Measurements from ENCODE around the gene DPH7.
"Not testable (repeated sequence)": the region's sequence is repeated elsewhere in the genome, so short reads cannot be mapped to it uniquely, and the experiment has no call there.

The DPH7 gene

DNA sequence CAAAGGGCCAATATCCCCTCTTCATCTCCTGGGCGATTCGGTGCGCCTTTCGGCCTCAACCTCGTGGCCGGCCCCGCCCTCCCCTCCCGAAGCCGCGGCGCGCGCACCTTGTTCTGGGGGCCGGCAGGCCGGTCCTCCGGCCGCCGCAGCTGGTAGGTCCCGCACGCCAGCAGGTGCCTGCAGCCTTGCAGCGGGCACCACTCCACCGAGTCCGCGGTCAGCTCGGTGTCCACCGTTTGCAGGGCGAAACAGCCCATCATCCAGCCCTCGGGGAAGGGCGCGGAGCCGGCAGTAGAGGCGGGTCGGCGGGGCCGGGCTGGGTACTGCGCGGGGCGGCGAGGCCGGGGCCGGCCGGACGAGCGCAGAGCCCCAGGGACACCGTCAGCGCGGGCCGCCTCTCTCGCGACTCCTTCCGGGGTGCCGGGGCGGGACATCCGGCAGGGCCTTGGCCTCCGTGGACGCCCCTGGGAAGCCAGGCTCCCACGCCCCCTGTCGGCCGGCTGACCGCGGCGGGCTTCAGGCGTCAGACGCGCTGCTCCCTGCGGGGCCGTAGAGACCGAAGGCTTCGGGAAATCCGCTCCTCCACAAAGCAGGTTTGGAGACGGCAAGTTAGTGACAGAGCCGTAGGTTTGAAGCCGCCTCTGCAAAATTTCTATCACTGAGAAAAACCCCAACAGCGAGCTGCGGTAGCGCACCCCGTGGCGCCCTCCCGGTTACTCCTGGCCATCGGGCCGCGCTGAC, at the start of gene DPH7:
Gene DPH7, minus strand, starts transcription at position 408 of the 741 bp plus-strand sequence. Its CDS starts 148 bp downstream, at position 260.
- DNase-seq: peak; percentile 83 to 94

DNA sequence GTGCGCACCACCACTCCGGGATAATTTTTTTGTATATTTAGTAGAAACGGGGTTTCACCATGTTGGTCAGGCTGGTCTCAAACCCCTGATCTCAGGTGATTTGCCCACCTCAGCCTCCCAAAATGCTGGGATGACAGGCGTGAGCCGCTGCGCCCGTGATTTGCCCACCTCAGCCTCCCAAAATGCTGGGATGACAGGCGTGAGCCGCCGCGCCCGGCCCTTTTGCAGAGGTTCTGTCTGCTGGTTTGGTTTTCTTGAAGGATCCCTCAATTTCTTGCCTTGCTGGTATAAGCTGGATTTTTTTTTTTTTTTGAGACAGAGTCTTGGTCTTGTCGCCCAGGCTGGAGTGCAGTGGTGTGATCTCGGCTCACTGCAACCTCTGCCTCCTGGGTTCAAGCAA, 48.7 kb upstream of the DPH7 start:
- DNase-seq: not testable (repeated sequence)

GRCh38 chr9:137626464-137626863, 47.7 kb upstream of the DPH7 start:
- no peak for DNase-seq

- not testable (repeated sequence) for DNase-seq
Observed at GRCh38 chr9:137622211-137622610, 43.5 kb upstream of the DPH7 start.

DNA sequence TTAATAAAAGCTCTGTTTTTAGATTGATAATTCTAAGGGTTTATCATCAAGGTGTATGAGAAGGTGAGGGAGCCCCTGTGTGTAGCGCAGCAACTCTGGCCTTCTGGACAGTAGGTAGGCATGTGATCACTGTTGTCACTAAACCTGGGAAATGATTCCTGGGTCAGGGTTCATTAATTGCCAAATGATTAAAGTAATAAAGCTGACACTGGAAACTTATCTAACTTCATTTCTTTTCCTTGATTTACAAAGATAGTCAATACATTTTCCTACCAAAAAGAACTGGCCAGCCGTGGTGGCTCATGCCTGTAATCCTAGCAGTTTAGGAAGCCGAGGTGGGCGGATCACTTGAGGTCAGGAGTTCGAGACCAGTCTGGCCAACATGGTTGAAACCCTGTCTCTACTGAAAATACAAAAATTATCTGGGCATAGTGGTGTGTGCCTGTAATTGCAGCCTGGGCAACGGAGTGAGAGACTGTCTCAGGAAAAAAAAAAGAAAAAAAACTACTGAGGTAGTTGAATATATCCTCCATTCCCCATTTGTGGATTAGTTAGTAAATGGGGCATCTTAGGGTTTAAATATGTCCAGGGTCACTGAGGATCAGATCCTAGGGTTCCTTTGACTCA, 42.5 kb upstream of the DPH7 start:
- no peak for DNase-seq

- DNase-seq: no peak
Observed at GRCh38 chr9:137620581-137620980, 41.9 kb upstream of the DPH7 start.

DNA sequence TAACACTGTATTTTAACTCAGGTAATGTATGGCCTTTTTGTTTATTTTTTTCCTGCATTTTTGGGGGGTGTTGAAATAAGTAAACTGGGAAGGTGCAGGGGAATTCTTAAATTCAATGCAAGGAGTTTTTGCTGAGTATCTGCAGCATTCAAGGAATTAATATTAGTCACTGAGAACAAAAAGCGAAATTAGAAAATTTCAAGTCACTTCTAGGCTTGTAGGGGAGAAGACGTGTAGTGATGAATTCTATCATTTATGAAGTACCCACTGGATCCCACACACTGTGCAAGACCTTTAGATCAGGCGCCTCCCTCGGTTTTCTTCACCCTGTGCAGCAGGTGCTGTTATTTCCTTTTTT, 41.3 kb upstream of the DPH7 start:
- no peak for DNase-seq

DNA sequence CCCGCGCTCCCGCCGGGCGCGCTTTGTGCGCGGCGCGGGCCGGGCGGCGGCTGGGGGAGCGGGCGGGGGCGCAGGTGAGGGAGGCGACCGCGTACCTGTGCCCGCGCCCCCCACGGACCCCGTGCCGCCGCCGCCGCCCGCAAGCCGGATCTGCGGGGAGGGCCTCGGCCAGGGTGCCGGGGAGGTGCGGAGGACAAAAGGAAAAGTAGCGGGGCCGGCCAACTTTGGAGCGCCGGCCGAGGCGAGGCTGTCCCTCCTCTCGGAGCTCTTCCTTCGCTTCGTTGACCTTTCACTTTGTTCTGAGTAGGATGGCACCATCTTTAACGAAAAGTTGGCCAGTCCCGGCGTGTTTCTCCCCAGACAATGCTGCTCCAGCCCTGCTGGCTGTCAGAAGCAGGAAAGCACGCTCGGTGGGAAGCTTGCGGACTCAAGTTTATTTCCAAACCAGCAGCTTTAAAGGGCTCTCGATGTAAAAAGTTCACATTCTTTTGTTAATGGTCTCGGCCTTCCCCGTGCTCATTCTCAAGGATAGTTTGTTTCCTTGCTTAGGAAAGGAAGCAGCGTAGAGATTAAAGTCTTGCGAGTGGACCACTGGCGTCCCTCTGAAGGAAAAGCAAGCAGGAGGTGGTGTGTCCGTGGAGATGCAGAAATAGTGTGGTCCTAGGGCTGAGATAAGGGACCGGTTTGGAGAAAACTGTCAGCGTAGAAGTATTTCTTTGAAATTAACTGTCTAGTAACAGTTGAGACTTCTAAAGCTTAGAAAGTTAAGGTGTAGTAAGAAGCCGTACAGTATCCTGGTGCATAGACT, 40.7 kb upstream of the DPH7 start:
- no peak for DNase-seq

DNA sequence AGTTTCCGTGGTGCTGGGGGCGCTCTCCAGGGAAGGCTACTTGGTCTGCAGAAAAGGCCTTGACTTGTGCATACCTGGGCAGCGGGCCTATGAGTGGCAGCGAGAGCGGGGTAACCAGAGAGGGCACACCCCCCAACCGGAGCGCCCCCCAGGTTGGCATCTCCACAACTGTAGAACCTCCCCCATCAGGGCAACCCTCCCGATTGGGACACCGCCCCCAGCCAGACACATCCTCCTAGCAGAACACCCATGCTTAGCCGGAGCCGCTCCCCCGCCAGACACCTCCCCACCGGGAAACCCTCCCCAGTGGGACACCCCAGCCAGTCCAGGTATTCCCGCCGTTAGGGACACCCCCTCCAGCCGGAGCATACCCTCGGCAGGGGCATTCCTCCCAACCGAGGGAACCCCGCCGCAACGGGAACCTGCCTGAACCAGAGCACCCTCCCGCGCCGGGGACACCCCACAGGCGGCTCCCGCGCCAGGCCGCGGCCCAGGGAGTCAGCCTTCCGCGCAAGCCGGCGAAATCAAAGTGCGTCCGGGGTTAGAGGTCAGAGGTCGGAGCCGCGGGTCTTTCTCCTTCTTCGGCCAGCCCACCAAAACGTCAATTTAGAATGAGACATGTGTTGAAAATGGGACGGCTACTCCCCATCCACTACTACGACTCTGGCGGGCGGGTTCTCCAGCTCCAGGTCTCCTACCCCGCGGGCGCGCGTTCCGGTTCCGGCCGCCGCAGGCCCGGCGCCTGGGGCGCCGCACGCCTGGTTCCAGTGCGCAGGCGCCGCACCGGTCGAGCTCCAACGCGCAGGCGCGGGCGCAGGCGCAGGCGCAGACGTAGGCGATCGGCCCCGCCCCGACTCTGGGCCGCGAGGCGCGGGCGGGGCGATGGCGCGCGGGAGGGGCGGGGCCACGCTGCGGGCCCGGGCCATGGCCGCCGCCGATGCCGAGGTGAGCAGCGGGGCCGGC, 39.7 kb upstream of the DPH7 start, which contains the start of gene EHMT1:
Gene EHMT1, plus strand, starts transcription at position 901 of the 963 bp plus-strand sequence. Its CDS starts 24 bp downstream, at position 925.
- peak; percentile 72 to 81 for DNase-seq

DNA sequence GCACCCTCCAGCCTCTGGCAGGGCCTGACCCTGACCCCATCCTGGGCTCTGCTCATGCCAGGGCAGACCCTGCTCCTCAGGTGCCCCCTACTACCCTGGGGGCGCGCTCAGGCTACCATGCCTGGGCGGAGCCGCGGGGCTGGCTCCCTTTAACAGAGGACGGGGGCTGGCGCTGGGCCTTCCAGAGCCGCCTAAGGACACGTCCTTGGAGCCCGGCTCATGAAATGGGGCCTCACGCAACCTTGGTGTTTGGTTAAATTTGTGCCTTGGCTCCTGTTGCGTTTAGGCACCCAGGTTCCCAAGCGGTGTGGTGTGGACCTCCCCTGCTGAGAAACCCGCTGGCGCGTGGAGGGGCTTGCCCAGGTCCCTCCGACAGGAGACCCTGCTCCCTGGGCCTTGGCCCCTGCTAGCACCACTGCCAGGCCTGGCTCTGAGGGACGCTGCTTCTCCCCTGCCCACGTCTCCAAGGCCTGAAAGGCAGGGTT, 36.7 kb upstream of the DPH7 start:
- no peak for DNase-seq

GRCh38 chr9:137614631-137615386, 36.1 kb upstream of the DPH7 start:
- no peak for DNase-seq

DNA sequence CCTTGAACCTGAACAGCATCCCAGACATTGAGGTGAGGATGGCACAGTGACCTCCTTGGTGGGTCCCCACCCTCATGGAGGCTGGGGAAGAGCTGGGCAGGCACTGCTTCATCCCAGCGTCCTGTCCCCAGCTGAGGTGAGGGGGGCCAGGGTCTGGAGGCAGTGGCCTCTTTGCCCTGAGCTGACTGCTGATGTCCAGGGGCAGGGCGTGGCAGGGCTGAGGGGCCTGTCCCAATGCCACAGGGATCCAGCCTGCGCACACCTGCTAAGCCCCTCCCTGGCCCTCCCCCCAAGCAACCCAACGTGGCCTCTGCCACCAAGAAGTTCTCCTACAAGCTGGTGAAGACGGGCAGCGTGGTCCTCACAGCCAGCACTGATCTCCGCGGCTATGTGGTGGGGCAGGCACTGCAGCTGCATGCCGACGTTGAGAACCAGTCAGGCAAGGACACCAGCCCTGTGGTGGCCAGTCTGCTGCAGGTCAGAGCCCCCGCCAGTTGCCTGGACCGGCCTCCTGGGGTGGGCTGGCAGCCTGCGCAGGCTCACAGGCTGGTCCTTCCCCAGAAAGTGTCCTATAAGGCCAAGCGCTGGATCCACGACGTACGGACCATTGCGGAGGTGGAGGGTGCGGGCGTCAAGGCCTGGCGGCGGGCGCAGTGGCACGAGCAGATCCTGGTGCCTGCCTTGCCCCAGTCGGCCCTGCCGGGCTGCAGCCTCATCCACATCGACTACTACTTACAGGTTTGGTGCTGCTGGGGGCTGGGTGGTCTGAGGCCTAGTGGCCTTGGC, 35.2 kb upstream of the DPH7 start:
- DNase-seq: no peak

- DNase-seq: no peak
Observed at GRCh38 chr9:137613259-137613658, 34.5 kb upstream of the DPH7 start.

GRCh38 chr9:137612741-137613142, 34.0 kb upstream of the DPH7 start:
- no peak for DNase-seq

GRCh38 chr9:137611623-137612609, 33.2 kb upstream of the DPH7 start:
- DNase-seq: no peak

DNA sequence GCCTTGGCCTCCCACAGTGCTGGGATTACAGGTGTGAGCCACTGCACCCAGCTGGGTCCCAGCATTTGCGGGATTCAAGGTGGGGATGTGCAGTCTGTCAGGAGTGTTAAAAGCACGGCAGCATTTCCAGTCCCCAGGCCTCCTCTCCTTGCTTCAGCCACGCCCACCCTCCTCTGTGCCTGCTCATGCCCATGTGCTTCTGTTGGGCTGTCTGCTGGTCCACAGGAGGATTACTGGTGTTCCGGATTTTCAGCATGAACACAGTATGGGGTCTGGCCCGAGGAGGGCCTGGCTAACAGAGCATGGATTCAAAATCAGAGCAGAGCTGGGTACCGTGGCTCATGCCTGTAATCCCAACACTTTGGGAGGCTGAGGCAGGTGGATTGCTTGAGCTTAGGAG, 32.2 kb upstream of the DPH7 start:
- no peak for DNase-seq

DNA sequence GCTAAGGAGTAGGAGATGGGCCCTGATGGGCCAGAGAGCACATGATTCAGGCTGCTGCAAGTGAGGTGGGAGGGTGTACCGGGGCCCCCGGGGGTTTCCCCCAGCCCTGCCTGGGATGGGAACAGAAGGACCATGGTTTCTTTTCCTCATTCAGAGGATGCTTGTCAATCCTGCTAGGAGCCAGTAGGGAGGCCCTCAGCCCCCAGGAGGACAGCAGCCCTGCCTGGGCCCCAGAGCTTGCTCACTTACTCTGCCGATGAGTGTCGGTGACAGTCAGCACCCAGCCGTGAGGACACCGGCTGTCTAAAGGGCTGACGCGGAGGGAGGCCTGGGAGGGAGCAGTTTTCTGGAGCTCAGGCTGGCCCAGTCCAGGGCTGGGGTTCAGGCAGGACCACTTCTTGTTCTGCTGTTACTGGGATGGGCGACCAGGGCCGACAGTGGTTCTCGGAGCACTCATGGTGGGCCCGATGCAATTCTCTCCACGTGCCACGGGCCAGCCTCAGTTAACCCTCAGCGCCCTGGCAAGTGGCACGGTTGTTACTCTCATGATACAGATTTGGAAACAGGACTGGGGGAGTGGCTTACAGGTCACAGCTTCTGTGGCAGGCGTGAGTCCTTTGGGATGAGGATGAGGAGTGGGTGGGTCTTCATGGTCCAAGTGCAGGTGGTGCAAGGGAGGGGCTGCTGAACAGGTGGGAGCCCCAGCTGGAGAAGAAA, 28.6 kb upstream of the DPH7 start:
- no peak for DNase-seq

- no peak for DNase-seq
Observed at GRCh38 chr9:137606734-137607138, 28.0 kb upstream of the DPH7 start.
